ENCODE measurements around the gene RGS7.

RGS7 gene

GRCh38 chr1:241356519-241357365 is at the start of gene RGS7:
Gene RGS7 (minus strand): TSS chr1:241357205.
- peak; percentile 12 for DNase-seq (ENCODE audit: low read depth)
- TF ChIP-seq CTCF (IDR thresholded peaks at IDR 0.05; ENCODE audit: insufficient read depth, low read depth, low read length, missing control alignments) = no peak
- H3K4me3 ChIP-seq (ENCODE audit: low read depth, low read length) = peak within 1 kb of the TSS; percentile 14; the same call in 1 of the 2 replicates

GRCh38 chr1:241406421-241406820 is 49.4 kb upstream of the RGS7 start:
- H3K4me3 ChIP-seq (ENCODE audit: low read depth, low read length) = no peak overlapping the region
- DNase-seq (ENCODE audit: low read depth) = no peak
- TF ChIP-seq CTCF (IDR thresholded peaks at IDR 0.05; ENCODE audit: insufficient read depth, low read depth, low read length, missing control alignments) = no peak

GRCh38 chr1:241401156-241401555 is 44.2 kb upstream of the RGS7 start:
- H3K4me3 ChIP-seq (ENCODE audit: low read depth, low read length) = no peak overlapping the region
- no peak for DNase-seq (ENCODE audit: low read depth)
- TF ChIP-seq CTCF (IDR thresholded peaks at IDR 0.05; ENCODE audit: insufficient read depth, low read depth, low read length, missing control alignments) = no peak

GRCh38 chr1:241396747-241397681 is 40.0 kb upstream of the RGS7 start:
- DNase-seq (ENCODE audit: low read depth) = no peak

GRCh38 chr1:241391926-241392710 is 35.1 kb upstream of the RGS7 start:
- DNase-seq (ENCODE audit: low read depth) = no peak
- TF ChIP-seq CTCF (IDR thresholded peaks at IDR 0.05; ENCODE audit: insufficient read depth, low read depth, low read length, missing control alignments) = no peak
- no peak overlapping the region for H3K4me3 ChIP-seq (ENCODE audit: low read depth, low read length)

More at GRCh38 chr1:241396747-241397681, 40.0 kb upstream of the RGS7 start:
- no peak overlapping the region for H3K4me3 ChIP-seq (ENCODE audit: low read depth, low read length)
- no peak for TF ChIP-seq CTCF (IDR thresholded peaks at IDR 0.05; ENCODE audit: insufficient read depth, low read depth, low read length, missing control alignments)

- no peak for TF ChIP-seq CTCF (IDR thresholded peaks at IDR 0.05; ENCODE audit: insufficient read depth, low read depth, low read length, missing control alignments)
- no peak for DNase-seq (ENCODE audit: low read depth)
- no peak overlapping the region for H3K4me3 ChIP-seq (ENCODE audit: low read depth, low read length)
These were observed 33.5 kb upstream of the RGS7 start for GRCh38 chr1:241390526-241390925.
